ENCODE measurements around the gene KLB.

DNA sequence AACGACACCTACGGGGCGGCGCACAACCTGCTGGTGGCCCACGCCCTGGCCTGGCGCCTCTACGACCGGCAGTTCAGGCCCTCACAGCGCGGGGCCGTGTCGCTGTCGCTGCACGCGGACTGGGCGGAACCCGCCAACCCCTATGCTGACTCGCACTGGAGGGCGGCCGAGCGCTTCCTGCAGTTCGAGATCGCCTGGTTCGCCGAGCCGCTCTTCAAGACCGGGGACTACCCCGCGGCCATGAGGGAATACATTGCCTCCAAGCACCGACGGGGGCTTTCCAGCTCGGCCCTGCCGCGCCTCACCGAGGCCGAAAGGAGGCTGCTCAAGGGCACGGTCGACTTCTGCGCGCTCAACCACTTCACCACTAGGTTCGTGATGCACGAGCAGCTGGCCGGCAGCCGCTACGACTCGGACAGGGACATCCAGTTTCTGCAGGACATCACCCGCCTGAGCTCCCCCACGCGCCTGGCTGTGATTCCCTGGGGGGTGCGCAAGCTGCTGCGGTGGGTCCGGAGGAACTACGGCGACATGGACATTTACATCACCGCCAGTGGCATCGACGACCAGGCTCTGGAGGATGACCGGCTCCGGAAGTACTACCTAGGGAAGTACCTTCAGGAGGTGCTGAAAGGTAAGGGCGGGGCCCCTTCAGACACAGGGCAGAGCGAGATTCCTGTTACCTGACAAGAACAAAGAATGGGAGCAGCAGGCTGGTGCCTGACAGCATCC is 40.3 kb downstream of the KLB start:
- TF ChIP-seq, protein P1, sequence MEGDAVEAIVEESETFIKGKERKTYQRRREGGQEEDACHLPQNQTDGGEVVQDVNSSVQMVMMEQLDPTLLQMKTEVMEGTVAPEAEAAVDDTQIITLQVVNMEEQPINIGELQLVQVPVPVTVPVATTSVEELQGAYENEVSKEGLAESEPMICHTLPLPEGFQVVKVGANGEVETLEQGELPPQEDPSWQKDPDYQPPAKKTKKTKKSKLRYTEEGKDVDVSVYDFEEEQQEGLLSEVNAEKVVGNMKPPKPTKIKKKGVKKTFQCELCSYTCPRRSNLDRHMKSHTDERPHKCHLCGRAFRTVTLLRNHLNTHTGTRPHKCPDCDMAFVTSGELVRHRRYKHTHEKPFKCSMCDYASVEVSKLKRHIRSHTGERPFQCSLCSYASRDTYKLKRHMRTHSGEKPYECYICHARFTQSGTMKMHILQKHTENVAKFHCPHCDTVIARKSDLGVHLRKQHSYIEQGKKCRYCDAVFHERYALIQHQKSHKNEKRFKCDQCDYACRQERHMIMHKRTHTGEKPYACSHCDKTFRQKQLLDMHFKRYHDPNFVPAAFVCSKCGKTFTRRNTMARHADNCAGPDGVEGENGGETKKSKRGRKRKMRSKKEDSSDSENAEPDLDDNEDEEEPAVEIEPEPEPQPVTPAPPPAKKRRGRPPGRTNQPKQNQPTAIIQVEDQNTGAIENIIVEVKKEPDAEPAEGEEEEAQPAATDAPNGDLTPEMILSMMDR (conservative IDR thresholded peaks at IDR 0.05; ENCODE audit: low read depth in 2 of 2), result peak; percentile 33
- TF ChIP-seq EZH2 (IDR thresholded peaks at IDR 0.05; ENCODE audit: low read depth, unreplicated experiment) (no peak), EZH2phosphoT487 (IDR thresholded peaks at IDR 0.05; ENCODE audit: unreplicated experiment) (no peak), JUNB (IDR thresholded peaks at IDR 0.05; ENCODE audit: unreplicated experiment) (no peak), NANOG (IDR thresholded peaks at IDR 0.05; ENCODE audit: borderline replicate concordance) (no peak), POLR2AphosphoS5 (IDR thresholded peaks at IDR 0.05; ENCODE audit: low read depth) (peak; percentile 82), CREB1 (CRISPR knock-in tag; IDR thresholded peaks at IDR 0.05; ENCODE audit: low read depth) (no peak; the same call in none of the 2 replicates)
- TF ChIP-seq, protein P2, sequence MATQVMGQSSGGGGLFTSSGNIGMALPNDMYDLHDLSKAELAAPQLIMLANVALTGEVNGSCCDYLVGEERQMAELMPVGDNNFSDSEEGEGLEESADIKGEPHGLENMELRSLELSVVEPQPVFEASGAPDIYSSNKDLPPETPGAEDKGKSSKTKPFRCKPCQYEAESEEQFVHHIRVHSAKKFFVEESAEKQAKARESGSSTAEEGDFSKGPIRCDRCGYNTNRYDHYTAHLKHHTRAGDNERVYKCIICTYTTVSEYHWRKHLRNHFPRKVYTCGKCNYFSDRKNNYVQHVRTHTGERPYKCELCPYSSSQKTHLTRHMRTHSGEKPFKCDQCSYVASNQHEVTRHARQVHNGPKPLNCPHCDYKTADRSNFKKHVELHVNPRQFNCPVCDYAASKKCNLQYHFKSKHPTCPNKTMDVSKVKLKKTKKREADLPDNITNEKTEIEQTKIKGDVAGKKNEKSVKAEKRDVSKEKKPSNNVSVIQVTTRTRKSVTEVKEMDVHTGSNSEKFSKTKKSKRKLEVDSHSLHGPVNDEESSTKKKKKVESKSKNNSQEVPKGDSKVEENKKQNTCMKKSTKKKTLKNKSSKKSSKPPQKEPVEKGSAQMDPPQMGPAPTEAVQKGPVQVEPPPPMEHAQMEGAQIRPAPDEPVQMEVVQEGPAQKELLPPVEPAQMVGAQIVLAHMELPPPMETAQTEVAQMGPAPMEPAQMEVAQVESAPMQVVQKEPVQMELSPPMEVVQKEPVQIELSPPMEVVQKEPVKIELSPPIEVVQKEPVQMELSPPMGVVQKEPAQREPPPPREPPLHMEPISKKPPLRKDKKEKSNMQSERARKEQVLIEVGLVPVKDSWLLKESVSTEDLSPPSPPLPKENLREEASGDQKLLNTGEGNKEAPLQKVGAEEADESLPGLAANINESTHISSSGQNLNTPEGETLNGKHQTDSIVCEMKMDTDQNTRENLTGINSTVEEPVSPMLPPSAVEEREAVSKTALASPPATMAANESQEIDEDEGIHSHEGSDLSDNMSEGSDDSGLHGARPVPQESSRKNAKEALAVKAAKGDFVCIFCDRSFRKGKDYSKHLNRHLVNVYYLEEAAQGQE (IDR thresholded peaks at IDR 0.05; ENCODE audit: unreplicated experiment), result no peak
- TF ChIP-seq, protein P3, sequence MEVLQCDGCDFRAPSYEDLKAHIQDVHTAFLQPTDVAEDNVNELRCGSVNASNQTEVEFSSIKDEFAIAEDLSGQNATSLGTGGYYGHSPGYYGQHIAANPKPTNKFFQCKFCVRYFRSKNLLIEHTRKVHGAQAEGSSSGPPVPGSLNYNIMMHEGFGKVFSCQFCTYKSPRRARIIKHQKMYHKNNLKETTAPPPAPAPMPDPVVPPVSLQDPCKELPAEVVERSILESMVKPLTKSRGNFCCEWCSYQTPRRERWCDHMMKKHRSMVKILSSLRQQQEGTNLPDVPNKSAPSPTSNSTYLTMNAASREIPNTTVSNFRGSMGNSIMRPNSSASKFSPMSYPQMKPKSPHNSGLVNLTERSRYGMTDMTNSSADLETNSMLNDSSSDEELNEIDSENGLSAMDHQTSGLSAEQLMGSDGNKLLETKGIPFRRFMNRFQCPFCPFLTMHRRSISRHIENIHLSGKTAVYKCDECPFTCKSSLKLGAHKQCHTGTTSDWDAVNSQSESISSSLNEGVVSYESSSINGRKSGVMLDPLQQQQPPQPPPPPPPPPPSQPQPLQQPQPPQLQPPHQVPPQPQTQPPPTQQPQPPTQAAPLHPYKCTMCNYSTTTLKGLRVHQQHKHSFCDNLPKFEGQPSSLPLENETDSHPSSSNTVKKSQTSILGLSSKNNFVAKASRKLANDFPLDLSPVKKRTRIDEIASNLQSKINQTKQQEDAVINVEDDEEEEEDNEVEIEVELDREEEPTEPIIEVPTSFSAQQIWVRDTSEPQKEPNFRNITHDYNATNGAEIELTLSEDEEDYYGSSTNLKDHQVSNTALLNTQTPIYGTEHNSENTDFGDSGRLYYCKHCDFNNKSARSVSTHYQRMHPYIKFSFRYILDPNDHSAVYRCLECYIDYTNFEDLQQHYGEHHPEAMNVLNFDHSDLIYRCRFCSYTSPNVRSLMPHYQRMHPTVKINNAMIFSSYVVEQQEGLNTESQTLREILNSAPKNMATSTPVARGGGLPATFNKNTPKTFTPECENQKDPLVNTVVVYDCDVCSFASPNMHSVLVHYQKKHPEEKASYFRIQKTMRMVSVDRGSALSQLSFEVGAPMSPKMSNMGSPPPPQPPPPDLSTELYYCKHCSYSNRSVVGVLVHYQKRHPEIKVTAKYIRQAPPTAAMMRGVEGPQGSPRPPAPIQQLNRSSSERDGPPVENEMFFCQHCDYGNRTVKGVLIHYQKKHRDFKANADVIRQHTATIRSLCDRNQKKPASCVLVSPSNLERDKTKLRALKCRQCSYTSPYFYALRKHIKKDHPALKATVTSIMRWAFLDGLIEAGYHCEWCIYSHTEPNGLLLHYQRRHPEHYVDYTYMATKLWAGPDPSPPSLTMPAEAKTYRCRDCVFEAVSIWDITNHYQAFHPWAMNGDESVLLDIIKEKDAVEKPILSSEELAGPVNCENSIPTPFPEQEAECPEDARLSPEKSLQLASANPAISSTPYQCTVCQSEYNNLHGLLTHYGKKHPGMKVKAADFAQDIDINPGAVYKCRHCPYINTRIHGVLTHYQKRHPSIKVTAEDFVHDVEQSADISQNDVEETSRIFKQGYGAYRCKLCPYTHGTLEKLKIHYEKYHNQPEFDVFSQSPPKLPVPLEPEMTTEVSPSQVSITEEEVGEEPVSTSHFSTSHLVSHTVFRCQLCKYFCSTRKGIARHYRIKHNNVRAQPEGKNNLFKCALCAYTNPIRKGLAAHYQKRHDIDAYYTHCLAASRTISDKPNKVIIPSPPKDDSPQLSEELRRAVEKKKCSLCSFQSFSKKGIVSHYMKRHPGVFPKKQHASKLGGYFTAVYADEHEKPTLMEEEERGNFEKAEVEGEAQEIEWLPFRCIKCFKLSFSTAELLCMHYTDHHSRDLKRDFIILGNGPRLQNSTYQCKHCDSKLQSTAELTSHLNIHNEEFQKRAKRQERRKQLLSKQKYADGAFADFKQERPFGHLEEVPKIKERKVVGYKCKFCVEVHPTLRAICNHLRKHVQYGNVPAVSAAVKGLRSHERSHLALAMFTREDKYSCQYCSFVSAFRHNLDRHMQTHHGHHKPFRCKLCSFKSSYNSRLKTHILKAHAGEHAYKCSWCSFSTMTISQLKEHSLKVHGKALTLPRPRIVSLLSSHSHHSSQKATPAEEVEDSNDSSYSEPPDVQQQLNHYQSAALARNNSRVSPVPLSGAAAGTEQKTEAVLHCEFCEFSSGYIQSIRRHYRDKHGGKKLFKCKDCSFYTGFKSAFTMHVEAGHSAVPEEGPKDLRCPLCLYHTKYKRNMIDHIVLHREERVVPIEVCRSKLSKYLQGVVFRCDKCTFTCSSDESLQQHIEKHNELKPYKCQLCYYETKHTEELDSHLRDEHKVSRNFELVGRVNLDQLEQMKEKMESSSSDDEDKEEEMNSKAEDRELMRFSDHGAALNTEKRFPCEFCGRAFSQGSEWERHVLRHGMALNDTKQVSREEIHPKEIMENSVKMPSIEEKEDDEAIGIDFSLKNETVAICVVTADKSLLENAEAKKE (CRISPR knock-in tag; IDR thresholded peaks at IDR 0.05), result no peak
